Inflammatory macrophage treated with lipopolysaccharide for 4 hours (primary cell): Measurements from ENCODE around the gene SGMS1.
A peak's percentile ranks its signal among the peaks of the same experiment; 100 is the strongest.
"Not testable (repeated sequence)": the region's sequence is repeated elsewhere in the genome, so short reads cannot be mapped to it uniquely, and the experiment has no call there.

Source experiments
- DNase-seq: peaks from one replicate; pipeline ENCODE4 v3.0.0-alpha.2; 2020

SGMS1 gene

GRCh38 chr10:50501924-50502452 is 121.8 kb downstream of the SGMS1 start:
- DNase-seq: no peak

- DNase-seq: no peak
These were observed 122.3 kb downstream of the SGMS1 start for GRCh38 chr10:50501478-50501877.

GRCh38 chr10:50498465-50498864 is 125.3 kb downstream of the SGMS1 start:
- DNase-seq: no peak

- no peak for DNase-seq
These were observed 126.0 kb downstream of the SGMS1 start for GRCh38 chr10:50497758-50498157.

- no peak for DNase-seq
These were observed 127.5 kb downstream of the SGMS1 start for GRCh38 chr10:50496228-50496627.

- DNase-seq: no peak
These were observed 133.5 kb downstream of the SGMS1 start for GRCh38 chr10:50490241-50490640.

GRCh38 chr10:50484550-50484949 is 139.2 kb downstream of the SGMS1 start:
- DNase-seq: not testable (repeated sequence)

- no peak for DNase-seq
These were observed 143.4 kb downstream of the SGMS1 start for GRCh38 chr10:50480054-50481007.

GRCh38 chr10:50477287-50478203 is 146.2 kb downstream of the SGMS1 start:
- DNase-seq: no peak

- DNase-seq: no peak
These were observed 150.0 kb downstream of the SGMS1 start for GRCh38 chr10:50473756-50474155.

- no peak for DNase-seq
These were observed 150.8 kb downstream of the SGMS1 start for GRCh38 chr10:50472914-50473313.

- DNase-seq: no peak
These were observed 152.2 kb downstream of the SGMS1 start for GRCh38 chr10:50471583-50471975.

GRCh38 chr10:50470798-50471582 is 152.8 kb downstream of the SGMS1 start:
- peak; percentile 6 for DNase-seq

- DNase-seq: no peak
These were observed 153.4 kb downstream of the SGMS1 start for GRCh38 chr10:50470345-50470744.

GRCh38 chr10:50469778-50470193 is 154.0 kb downstream of the SGMS1 start:
- peak; percentile 27 for DNase-seq

GRCh38 chr10:50469288-50469687 is 154.5 kb downstream of the SGMS1 start:
- DNase-seq: no peak

GRCh38 chr10:50467209-50467608 is 156.5 kb downstream of the SGMS1 start:
- no peak for DNase-seq

GRCh38 chr10:50464004-50464409 is 159.7 kb downstream of the SGMS1 start:
- DNase-seq: peak; percentile 68

- no peak for DNase-seq
These were observed 161.9 kb downstream of the SGMS1 start for GRCh38 chr10:50461834-50462233.

GRCh38 chr10:50461123-50461522 is 162.6 kb downstream of the SGMS1 start:
- no peak for DNase-seq

GRCh38 chr10:50456719-50457118 is 167.0 kb downstream of the SGMS1 start:
- peak; percentile 80 for DNase-seq

GRCh38 chr10:50453940-50454339 is 169.8 kb downstream of the SGMS1 start:
- DNase-seq: no peak
